GM12878 (cell line): ENCODE data around the gene SLC6A12. TPM values are rescaled to one million over a fixed set of nuclear protein-coding genes. Genes with fewer than 3 reads are reported as not detected.

Experiments used
- ATAC-seq: fragments of 200-7000 bp; cut with Tn5 transposase; 3 replicates; pipeline ENCODE4 v1.9.1; 2020; ENCODE audit warnings: mild to moderate bottlenecking, moderate library complexity
- BruUV-seq: library from RNA; stranded (reverse); fragments of 400-500 nt; replicated peaks from 2 replicates; lab custom pipeline; 2021; lab: Mats Ljungman, UMichigan
- CTCF ChIA-PET: fragments of 300-600 bp; sonication (Branson Sonifier 250); formaldehyde crosslinking; extraction: SDS; loops from one replicate; lab custom pipeline; 2021; ENCODE audit warnings: inconsistent platforms; lab: Yijun Ruan, JAX
- POLR2A ChIA-PET: fragments of 350-600 bp; formaldehyde crosslinking; extraction: SDS; loops from one replicate; lab custom pipeline; 2021; ENCODE audit warnings: inconsistent platforms; lab: Charles Lee
- RAD21 ChIA-PET: fragments of 300-600 bp; sonication (Branson Sonifier 250); formaldehyde crosslinking; loops from one replicate; lab custom pipeline; 2023; ENCODE audit warnings: antibody characterized with exemption; ENCODE audit not compliant: unreplicated experiment; lab: Charles Lee
- SMC1A ChIA-PET: fragments of 300-600 bp; sonication (Branson Sonifier 250); formaldehyde crosslinking; loops from one replicate; lab custom pipeline; 2023; ENCODE audit not compliant: unreplicated experiment, uncharacterized antibody; lab: Charles Lee
- DNase-seq: peaks from one replicate; pipeline ENCODE4 v3.0.0-alpha.2; 2011; ENCODE audit warnings: low read depth, low spot score
- FAIRE-seq: peaks from 3 replicates; lab custom pipeline; 2011; peaks lifted over from hg19 to GRCh38; lab: Jason Lieb, UNC
- H2AFZ ChIP-seq: 2 replicates; pipeline ENCODE4 v1.6.0; 2011; ENCODE audit warnings: low read depth, low read length, control low read depth; ENCODE audit not compliant: control insufficient read depth
- H3K27ac ChIP-seq: 2 replicates; pipeline ENCODE4 v1.5.1; 2011; ENCODE audit warnings: control low read depth; ENCODE audit not compliant: control insufficient read depth, insufficient read depth
- H3K27me3 ChIP-seq, 2 experiments: replicated peaks in 1 of 2; 2 replicates each; pipeline versions ENCODE4 v1.6.0 to v1.6.1; 2011; ENCODE audit warnings: low read length in 1 of 2; ENCODE audit not compliant: control insufficient read depth in 2 of 2, insufficient read depth in 2 of 2
- H3K36me3 ChIP-seq, 2 experiments: 2 replicates each; pipeline ENCODE4 v1.5.1; 2011; ENCODE audit warnings: low read length in 1 of 2; ENCODE audit not compliant: control insufficient read depth in 2 of 2, insufficient read depth in 2 of 2
- H3K4me1 ChIP-seq: 2 replicates; pipeline ENCODE4 v1.6.1; 2011; ENCODE audit warnings: mild to moderate bottlenecking, low read length, moderate library complexity, mixed read lengths; ENCODE audit not compliant: control insufficient read depth, insufficient read depth
- H3K4me2 ChIP-seq: 2 replicates; pipeline ENCODE4 v1.6.0; 2011; ENCODE audit warnings: control low read depth; ENCODE audit not compliant: control insufficient read depth, insufficient read depth
- H3K4me3 ChIP-seq: fragments of 200-600 bp; sonication (generic); 2 replicates; pipeline ENCODE4 v1.5.1; 2016
- H3K79me2 ChIP-seq: 2 replicates; pipeline ENCODE4 v1.6.0; 2011; ENCODE audit warnings: low read length; ENCODE audit not compliant: control insufficient read depth, insufficient read depth
- H3K9ac ChIP-seq: 2 replicates; pipeline ENCODE4 v1.8.0; 2011; ENCODE audit warnings: low read length, control low read depth, mixed read lengths; ENCODE audit not compliant: control insufficient read depth, insufficient read depth
- H3K9me3 ChIP-seq: replicated peaks from 3 replicates; pipeline ENCODE4 v1.5.1; 2011; ENCODE audit warnings: mild to moderate bottlenecking, low read length; ENCODE audit not compliant: control insufficient read depth, insufficient read depth
- H4K20me1 ChIP-seq: 2 replicates; pipeline ENCODE4 v1.6.0; 2011; ENCODE audit not compliant: control insufficient read depth, insufficient read depth
- CREM ChIP-seq: IDR thresholded peaks from 2 replicates; pipeline ENCODE4 v1.6.1; 2014; ENCODE audit warnings: antibody characterized with exemption, low read depth
- HCFC1 ChIP-seq: fragments of 150-350 bp; IDR thresholded peaks from 2 replicates; pipeline ENCODE4 v1.6.1; 2014; ENCODE audit warnings: low read length
- JUNB ChIP-seq: IDR thresholded peaks from 2 replicates; pipeline ENCODE4 v1.6.1; 2016; ENCODE audit warnings: antibody characterized with exemption, mild to moderate bottlenecking
- NFXL1 ChIP-seq: fragments of 450-650 bp; IDR thresholded peaks from 2 replicates; pipeline ENCODE4 v1.6.1; 2017; ENCODE audit warnings: antibody characterized with exemption, mild to moderate bottlenecking, borderline replicate concordance
- NR2C2 ChIP-seq: IDR thresholded peaks from 2 replicates; pipeline ENCODE4 v1.6.1; 2011; ENCODE audit warnings: borderline replicate concordance, low read depth; ENCODE audit not compliant: control insufficient read depth, insufficient read length
- PAX8 ChIP-seq: fragments of 450-650 bp; IDR thresholded peaks from 2 replicates; pipeline ENCODE4 v1.6.1; 2017; ENCODE audit warnings: mild to moderate bottlenecking, moderate library complexity
- RAD21 ChIP-seq: IDR thresholded peaks from 2 replicates; pipeline ENCODE4 v1.6.1; 2011; ENCODE audit warnings: mild to moderate bottlenecking, low read depth, low read length, moderate library complexity; ENCODE audit not compliant: insufficient read depth
- TBL1XR1 ChIP-seq: IDR thresholded peaks from 2 replicates; pipeline ENCODE4 v1.6.1; 2012; ENCODE audit warnings: low read depth, low read length, improper control_type of control experiment
- YBX1 ChIP-seq: fragments of 450-650 bp; IDR thresholded peaks from 2 replicates; pipeline ENCODE4 v1.6.1; 2016; ENCODE audit warnings: antibody characterized with exemption
- ZNF24 ChIP-seq: fragments of 450-650 bp; IDR thresholded peaks from 2 replicates; pipeline ENCODE4 v1.6.1; 2017; ENCODE audit warnings: antibody characterized with exemption, mild to moderate bottlenecking
- ZZZ3 ChIP-seq: IDR thresholded peaks from 2 replicates; pipeline ENCODE4 v1.6.1; 2011; ENCODE audit warnings: low read depth; ENCODE audit not compliant: control insufficient read depth, insufficient read length
- WGBS: methylation state at CpG from one replicate; pipeline ENCODE4 v1.1.6; 2016; ENCODE audit warnings: low lambda C conversion rate; ENCODE audit not compliant: insufficient replicate concordance, insufficient coverage; ENCODE audit errors: missing lambda C conversion rate; 5-methylcytosine and 5-hydroxymethylcytosine counted together
- in situ Hi-C: fragments of 300-500 bp; cut with MboI; formaldehyde crosslinking; loops from 9 replicates; pipeline ENCODE4 v1.14.3; 2018; ENCODE audit warnings: mixed read lengths
- intact Hi-C: fragments of 100-400 bp; cut with micrococcal nuclease; formaldehyde crosslinking; loops from one replicate; pipeline ENCODE4 v1.14.2; 2022; ENCODE audit not compliant: unreplicated experiment
- polyA plus RNA-seq, 11 experiments: library from polyadenylated mRNA; depleted of rRNA in 4 of 11; unstranded in 6 of 11; stranded (reverse) in 5 of 11; fragments of >200 nt; fragmentation: Nextera tagmentation in 4 of 11; fragmentation: Illumina TruSeq in 1 of 11; extraction: Ambion mirVana in 4 of 11; extraction: Trizol in 1 of 11; gene quantifications; 1 replicate in 1 of 11; 2 replicates in 10 of 11; pipeline versions ENCODE4 v1.2.1 to v1.2.3, GENCODE V29; 2011 to 2016; ENCODE audit warnings: inconsistent platforms in 2 of 11, missing spikeins in 2 of 11, low read depth in 1 of 11
- total RNA-seq, 4 experiments: library from RNA; depleted of rRNA in 3 of 4; stranded (reverse); fragments of >200 nt in 3 of 4; fragmentation: Illumina TruSeq in 1 of 4; extraction: Trizol in 1 of 4; gene quantifications; 2 replicates each; pipeline versions ENCODE4 v1.2.1 to v1.2.3, GENCODE V29; 2013 to 2021
- TF ChIP-seq, protein P1 (sequence below): fragments of 450-650 bp; IDR thresholded peaks from 2 replicates; pipeline ENCODE4 v1.6.1; 2018; ENCODE audit warnings: borderline replicate concordance, mild to moderate bottlenecking; ENCODE audit not compliant: partially characterized antibody

Gene SLC6A12
- total and polyA plus RNA-seq, 10 of the 15 experiments (the other 5 are each of a cell fraction or from before 2014, with no cell fraction given), result 0.06 to 0.11 (median 0.07) TPM; not detected in 7

DNA sequence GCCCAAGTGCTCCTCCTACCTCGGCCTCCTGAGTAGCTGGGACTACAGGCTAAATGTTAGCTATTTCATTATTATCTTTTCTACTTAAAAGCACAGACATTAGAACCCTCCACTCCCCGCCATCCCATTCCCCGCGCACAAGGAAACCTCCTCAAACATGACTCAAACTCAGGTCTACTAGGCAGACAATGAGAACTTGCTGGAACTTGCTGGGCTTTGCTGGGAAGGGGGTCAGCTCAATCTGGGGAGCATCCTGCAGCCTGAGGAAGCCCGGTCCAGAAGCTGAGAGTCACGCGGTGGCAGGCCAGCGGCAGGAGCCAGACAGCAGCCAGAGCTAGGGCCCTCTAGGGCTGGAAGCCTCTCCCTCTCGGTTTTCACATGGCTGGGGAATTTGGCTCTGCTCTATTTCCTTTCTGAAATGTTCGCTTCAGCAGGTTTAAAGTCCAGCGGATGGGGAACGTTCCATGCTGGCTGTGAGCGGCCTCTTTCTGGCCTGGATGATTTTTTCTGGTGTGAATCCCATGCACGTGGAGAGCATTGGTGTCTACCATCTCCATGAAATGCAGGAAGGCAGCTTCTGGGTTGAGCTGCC lies 68.5 kb downstream of the SLC6A12 start:
- in situ Hi-C loops, result no loop called here

More for the DNA sequence above, 68.5 kb downstream of the SLC6A12 start:
- SMC1A ChIA-PET, result no interaction called here
- Histone ChIP-seq H4K20me1 (no peaks in the 10 kb centered on the region), H3K9me3 (no peaks in the 10 kb centered on the region), H3K79me2 (no peaks in the 10 kb centered on the region), H3K27ac (no peak overlapping the region), H3K4me2 (no peak overlapping the region), H2AFZ (no peak overlapping the region), H3K9ac (no peak overlapping the region), H3K4me3 (no peak overlapping the region), H3K36me3 (no peaks in the 10 kb centered on the region), H3K27me3 (peaks cover 0 to 2% of the 10 kb centered on the region in 2 experiments; a peak in 3 of 4 replicates), H3K4me1 (no peaks in the 10 kb centered on the region)
- RAD21 ChIA-PET, result no interaction called here
- TF ChIP-seq TBL1XR1 (no peak), NFXL1 (no peak), ZNF24 (no peak), ZZZ3 (no peak), RAD21 (no peak), JUNB (no peak), PAX8 (no peak), HCFC1 (no peak), YBX1 (no peak), NR2C2 (no peak), CREM (no peak)
- TF ChIP-seq, protein P1, sequence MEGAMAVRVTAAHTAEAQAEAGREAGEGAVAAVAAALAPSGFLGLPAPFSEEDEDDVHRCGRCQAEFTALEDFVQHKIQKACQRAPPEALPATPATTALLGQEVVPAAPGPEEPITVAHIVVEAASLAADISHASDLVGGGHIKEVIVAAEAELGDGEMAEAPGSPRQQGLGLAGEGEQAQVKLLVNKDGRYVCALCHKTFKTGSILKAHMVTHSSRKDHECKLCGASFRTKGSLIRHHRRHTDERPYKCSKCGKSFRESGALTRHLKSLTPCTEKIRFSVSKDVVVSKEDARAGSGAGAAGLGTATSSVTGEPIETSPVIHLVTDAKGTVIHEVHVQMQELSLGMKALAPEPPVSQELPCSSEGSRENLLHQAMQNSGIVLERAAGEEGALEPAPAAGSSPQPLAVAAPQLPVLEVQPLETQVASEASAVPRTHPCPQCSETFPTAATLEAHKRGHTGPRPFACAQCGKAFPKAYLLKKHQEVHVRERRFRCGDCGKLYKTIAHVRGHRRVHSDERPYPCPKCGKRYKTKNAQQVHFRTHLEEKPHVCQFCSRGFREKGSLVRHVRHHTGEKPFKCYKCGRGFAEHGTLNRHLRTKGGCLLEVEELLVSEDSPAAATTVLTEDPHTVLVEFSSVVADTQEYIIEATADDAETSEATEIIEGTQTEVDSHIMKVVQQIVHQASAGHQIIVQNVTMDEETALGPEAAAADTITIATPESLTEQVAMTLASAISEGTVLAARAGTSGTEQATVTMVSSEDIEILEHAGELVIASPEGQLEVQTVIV, result no peak
- WGBS, result 45% methylated on average over 14 of the region's 14 CpGs
- BruUV-seq, result no TSS peak
- no peak for FAIRE-seq
- ATAC-seq, result no peak
- intact Hi-C loops, result no loop called here
- POLR2A ChIA-PET, result no interaction called here
- DNase-seq, result no peak
- CTCF ChIA-PET, result interaction anchor here (1.5 to 1.6 kb wide), 2 partner anchors 8 to 10 kb away, joined by 3 read pairs; no protein-coding TSS in a partner anchor
